Prostate gland (tissue), 2 donors: ENCODE measurements around the gene ZDHHC22.

ENCODE experiments used
- CTCF ChIP-seq, 4 experiments: fragments of 200-600 bp in 2 of 4; fragments of 450-650 bp in 2 of 4; sonication (generic) in 2 of 4; IDR thresholded peaks; 1 replicate in 3 of 4; 2 replicates in 1 of 4; pipeline ENCODE4 v1.5.1; 2016 to 2019; ENCODE audit warnings: antibody characterized with exemption in 4 of 4, mild to moderate bottlenecking in 2 of 4, moderate library complexity in 2 of 4
- POLR2AphosphoS5 ChIP-seq: sonication (generic); formaldehyde crosslinking; IDR thresholded peaks from one replicate; pipeline ENCODE4 v1.6.1; 2017; ENCODE audit warnings: antibody characterized with exemption

- TF ChIP-seq POLR2AphosphoS5 (no peak), CTCF (IDR thresholded peaks at IDR 0.05) (no peak)
Observed at GRCh38 chr14:77103475-77103874, 38.1 kb downstream of the ZDHHC22 start.
